ENCODE data around the gene PAFAH1B2. TPM values are rescaled to one million over a fixed set of nuclear protein-coding genes. Genes with fewer than 3 reads are reported as not detected.
"Not testable (repeated sequence)": the region's sequence is repeated elsewhere in the genome, so short reads cannot be mapped to it uniquely, and the experiment has no call there.

PAFAH1B2 gene
- total RNA-seq, 4 donors from 2014 or later, result 25.8 to 52.3 (median 35.2) TPM

DNA sequence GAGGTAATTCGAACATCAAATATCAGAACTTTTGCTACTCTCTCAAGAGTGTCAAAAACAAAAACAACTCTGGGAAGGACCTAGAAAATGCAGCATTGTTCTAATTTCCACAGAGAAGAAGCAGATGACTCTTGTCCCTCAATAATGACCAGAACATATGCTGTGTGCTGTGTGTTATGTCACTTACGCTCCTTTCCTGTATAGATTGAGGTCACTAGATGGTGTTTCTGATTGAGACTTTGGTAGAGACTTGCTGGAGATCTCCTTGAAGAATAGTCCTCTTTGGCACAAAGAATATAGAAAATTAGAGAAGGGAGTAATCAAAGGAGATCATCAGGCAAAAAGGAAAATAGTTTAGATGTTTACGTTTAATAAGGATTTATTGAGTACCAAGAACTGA, 43.5 kb upstream of the PAFAH1B2 start:
- intact Hi-C loops (cut with DNase I; ENCODE audit: low total_unique reads) (no loop called here), in situ Hi-C loops (cut with MboI; ENCODE audit: low sequenced_read_pairs in 4 of 4) (loop anchor here in 3 of 4 donors (5.0 to 10.0 kb wide), 5 partner anchors 124 to 316 kb away; partner anchors contain the start of genes APOA5 (in 2 of the 3) and ZPR1 (in 1 of the 3))
- no peaks in the 10 kb centered on the region for H3K9me3 ChIP-seq
- H3K27ac ChIP-seq, result peak overlapping the region; percentile 5 to 91 (median 60)
- no peak overlapping the region for H3K4me3 ChIP-seq
- H3K4me1 ChIP-seq, result peaks cover 27 to 28% of the 10 kb centered on the region in 2 donors
- no peak for DNase-seq
- no peak for ATAC-seq
- H3K27me3 ChIP-seq, result no peaks in the 10 kb centered on the region
- TF ChIP-seq, protein P1, sequence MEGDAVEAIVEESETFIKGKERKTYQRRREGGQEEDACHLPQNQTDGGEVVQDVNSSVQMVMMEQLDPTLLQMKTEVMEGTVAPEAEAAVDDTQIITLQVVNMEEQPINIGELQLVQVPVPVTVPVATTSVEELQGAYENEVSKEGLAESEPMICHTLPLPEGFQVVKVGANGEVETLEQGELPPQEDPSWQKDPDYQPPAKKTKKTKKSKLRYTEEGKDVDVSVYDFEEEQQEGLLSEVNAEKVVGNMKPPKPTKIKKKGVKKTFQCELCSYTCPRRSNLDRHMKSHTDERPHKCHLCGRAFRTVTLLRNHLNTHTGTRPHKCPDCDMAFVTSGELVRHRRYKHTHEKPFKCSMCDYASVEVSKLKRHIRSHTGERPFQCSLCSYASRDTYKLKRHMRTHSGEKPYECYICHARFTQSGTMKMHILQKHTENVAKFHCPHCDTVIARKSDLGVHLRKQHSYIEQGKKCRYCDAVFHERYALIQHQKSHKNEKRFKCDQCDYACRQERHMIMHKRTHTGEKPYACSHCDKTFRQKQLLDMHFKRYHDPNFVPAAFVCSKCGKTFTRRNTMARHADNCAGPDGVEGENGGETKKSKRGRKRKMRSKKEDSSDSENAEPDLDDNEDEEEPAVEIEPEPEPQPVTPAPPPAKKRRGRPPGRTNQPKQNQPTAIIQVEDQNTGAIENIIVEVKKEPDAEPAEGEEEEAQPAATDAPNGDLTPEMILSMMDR (IDR thresholded peaks at IDR 0.05 in 4 of 5, conservative IDR thresholded peaks at IDR 0.05 in 1 of 5), result no peak
- no peak for TF ChIP-seq POLR2A (IDR thresholded peaks at IDR 0.05)
- H3K36me3 ChIP-seq, result no peaks in the 10 kb centered on the region

DNA sequence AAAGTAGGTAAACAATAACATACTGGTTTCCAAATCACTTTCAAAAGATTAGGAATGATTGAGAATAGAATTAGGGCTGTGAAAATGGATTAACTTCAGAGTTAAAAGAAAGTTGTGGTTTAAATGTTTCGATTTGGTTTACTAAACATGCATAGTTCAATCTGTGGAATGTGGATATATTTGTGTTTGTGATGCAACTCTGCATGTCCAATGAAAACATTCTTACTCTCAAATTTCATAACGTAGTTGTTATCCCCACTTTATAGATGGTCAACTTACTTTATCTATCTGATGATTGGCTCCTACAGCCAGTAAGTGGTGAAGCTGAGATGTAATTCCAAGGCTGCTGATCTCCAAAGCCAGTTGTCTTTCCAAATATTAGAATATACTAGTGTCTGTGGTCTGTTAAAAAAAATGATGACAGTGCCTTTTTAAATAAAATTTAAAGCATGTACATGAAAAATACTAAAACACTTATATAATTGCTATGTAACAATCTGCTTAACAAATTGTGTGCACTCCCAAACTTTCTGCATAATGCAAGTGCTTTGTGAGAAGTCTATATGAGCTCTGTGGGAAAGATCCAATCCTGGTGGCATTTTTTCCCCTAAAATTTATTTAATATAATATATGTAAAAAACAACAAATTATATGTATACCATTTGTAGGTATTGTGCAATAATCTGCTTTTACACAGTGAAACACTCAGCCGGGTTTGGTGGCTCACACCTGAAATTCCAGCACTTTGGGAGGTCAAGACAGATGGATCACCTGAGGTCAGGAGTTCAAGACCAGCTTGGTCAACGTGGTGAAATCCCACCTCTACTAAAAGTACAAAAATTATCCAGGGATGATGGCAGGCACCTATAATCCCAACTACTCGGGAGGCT, 36.1 kb upstream of the PAFAH1B2 start:
- DNase-seq (no peak), ATAC-seq (no peak)
- Histone ChIP-seq H3K4me1 (no peaks in the 10 kb centered on the region), H3K27me3 (no peaks in the 10 kb centered on the region), H3K27ac (no peak overlapping the region), H3K4me3 (no peak overlapping the region), H3K36me3 (no peaks in the 10 kb centered on the region), H3K9me3 (no peaks in the 10 kb centered on the region)
- TF ChIP-seq, protein P1 (IDR thresholded peaks at IDR 0.05 in 4 of 5, conservative IDR thresholded peaks at IDR 0.05 in 1 of 5), result no peak
- no peak for TF ChIP-seq POLR2A (IDR thresholded peaks at IDR 0.05)
- intact Hi-C loops (cut with DNase I; ENCODE audit: low total_unique reads), result no loop called here
- in situ Hi-C loops (cut with MboI; ENCODE audit: low sequenced_read_pairs in 4 of 4), result loop anchor here (5.0 to 10.0 kb wide), 5 partner anchors 117 to 323 kb away; partner anchors contain the start of genes APOA5 (in 3 of the 4) and ZPR1 (in 1 of the 4)

DNA sequence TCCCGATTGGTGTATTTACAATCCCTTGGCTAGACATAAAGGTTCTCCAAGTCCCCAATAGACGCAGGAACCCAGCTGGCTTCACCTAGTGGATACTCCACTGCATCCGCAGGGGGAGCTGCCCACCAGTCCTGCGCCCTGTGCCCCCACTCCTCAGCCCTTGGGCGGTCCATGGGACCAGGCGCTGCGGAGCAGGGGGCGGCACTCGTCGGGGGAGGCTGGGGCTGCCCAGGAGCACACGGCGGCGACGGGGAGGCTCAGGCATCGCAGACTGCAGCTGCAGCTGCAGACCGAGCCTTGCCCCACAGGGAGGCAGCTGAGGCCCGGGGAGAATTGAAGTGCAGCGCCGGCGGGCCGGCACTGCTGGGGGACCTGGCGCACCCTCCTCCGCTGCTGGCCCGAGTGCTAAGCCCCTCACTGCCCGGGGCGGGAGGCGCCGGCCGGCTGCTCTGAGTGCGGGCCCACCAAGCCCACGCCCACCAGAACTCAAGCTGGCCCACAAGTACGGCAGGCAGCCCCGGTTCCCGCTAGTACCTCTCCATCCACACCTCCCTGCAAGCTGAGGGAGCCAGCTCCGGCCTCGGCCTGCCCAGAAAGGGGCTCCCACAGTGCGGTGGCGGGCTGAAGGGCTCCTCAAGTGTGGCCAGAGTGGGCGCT, 33.7 kb upstream of the PAFAH1B2 start:
- Histone ChIP-seq H3K4me3 (no peak overlapping the region), H3K9me3 (no peaks in the 10 kb centered on the region), H3K27ac (no peak overlapping the region), H3K36me3 (no peaks in the 10 kb centered on the region), H3K27me3 (no peaks in the 10 kb centered on the region), H3K4me1 (no peaks in the 10 kb centered on the region)
- no peak for TF ChIP-seq POLR2A (IDR thresholded peaks at IDR 0.05)
- TF ChIP-seq, protein P1 (IDR thresholded peaks at IDR 0.05 in 4 of 5, conservative IDR thresholded peaks at IDR 0.05 in 1 of 5), result no peak
- intact Hi-C loops (cut with DNase I; ENCODE audit: low total_unique reads), result no loop called here
- in situ Hi-C loops (cut with MboI; ENCODE audit: low sequenced_read_pairs in 4 of 4), result loop anchor here in 1 of 4 donors (10.0 kb wide), 1 partner anchor 114 kb away; no protein-coding TSS in a partner anchor
- ATAC-seq (no peak), DNase-seq (no peak)

DNA sequence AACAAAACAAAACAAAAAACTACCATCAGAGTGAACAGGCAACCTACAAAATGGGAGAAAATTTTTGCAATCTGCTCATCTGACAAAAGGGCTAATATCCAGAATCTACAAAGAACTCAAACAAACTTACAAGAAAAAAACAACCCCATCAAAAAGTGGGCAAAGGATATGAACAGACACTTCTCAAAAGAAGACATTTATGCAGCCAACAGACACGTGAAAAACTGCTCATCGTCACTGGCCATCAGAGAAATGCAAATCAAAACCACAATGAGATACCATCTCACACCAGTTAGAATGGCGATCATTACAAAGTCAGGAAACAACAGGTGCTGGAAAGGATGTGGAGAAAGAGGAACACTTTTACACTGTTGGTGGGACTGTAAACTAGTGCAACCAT, 31.6 kb upstream of the PAFAH1B2 start:
- H3K27me3 ChIP-seq; H3K9me3 ChIP-seq; H3K4me1 ChIP-seq; DNase-seq; H3K27ac ChIP-seq; H3K36me3 ChIP-seq; H3K4me3 ChIP-seq; ATAC-seq; intact Hi-C loops (cut with DNase I; ENCODE audit: low total_unique reads): not testable (repeated sequence)
- in situ Hi-C loops (cut with MboI; ENCODE audit: low sequenced_read_pairs in 4 of 4), result loop anchor here in 1 of 4 donors (10.0 kb wide), 1 partner anchor 112 kb away; no protein-coding TSS in a partner anchor

DNA sequence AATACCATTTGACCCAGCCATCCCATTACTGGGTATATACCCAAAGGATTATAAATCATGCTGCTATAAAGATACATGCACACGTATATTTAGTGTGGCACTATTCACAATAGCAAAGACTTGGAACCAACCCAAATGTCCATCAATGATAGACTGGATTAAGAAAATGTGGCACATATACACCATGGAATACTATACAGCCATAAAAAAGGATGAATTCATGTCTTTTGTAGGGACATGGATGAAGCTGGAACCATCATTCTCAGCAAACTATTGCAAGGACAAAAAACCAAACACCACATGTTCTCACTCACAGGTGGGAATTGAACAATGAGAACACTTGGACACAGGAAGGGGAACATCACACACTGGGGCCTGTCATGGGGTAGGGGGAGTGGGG, 31.1 kb upstream of the PAFAH1B2 start:
- in situ Hi-C loops (cut with MboI; ENCODE audit: low sequenced_read_pairs in 4 of 4), result loop anchor here in 1 of 4 donors (10.0 kb wide), 1 partner anchor 112 kb away; no protein-coding TSS in a partner anchor
- ATAC-seq; H3K4me1 ChIP-seq; DNase-seq; intact Hi-C loops (cut with DNase I; ENCODE audit: low total_unique reads); H3K27me3 ChIP-seq; H3K27ac ChIP-seq; H3K36me3 ChIP-seq; H3K4me3 ChIP-seq; H3K9me3 ChIP-seq: not testable (repeated sequence)
